WTC11 (cell line): ENCODE data around the gene ARG1. TPM values are rescaled to one million over a fixed set of nuclear protein-coding genes. Genes with fewer than 3 reads are reported as not detected.

Experiments used
- ARID4B ChIP-seq: sonication (generic); formaldehyde crosslinking; IDR thresholded peaks from 2 replicates; pipeline ENCODE4 v1.8.0; 2023; ENCODE audit warnings: missing genetic modification reagents, mild to moderate bottlenecking, borderline replicate concordance
- CBFB ChIP-seq: sonication (generic); formaldehyde crosslinking; IDR thresholded peaks from 2 replicates; pipeline ENCODE4 v1.8.1; 2022; ENCODE audit warnings: mild to moderate bottlenecking, low read depth, missing genetic modification reagents
- E2F1 ChIP-seq: sonication (generic); formaldehyde crosslinking; IDR thresholded peaks from 2 replicates; pipeline ENCODE4 v1.8.0; 2022; ENCODE audit warnings: mild to moderate bottlenecking, missing genetic modification reagents
- ERG ChIP-seq: fragments of 250-450 bp; sonication (Bioruptor Pico); IDR thresholded peaks from 2 replicates; pipeline ENCODE4 v1.8.0; 2021; ENCODE audit warnings: mild to moderate bottlenecking
- FOXK1 ChIP-seq: sonication (generic); formaldehyde crosslinking; IDR thresholded peaks from 2 replicates; pipeline ENCODE4 v1.8.0; 2022; ENCODE audit warnings: mild to moderate bottlenecking, moderate library complexity, missing genetic modification reagents
- FOXP1 ChIP-seq: sonication (generic); formaldehyde crosslinking; IDR thresholded peaks from 2 replicates; pipeline ENCODE4 v1.8.0; 2022; ENCODE audit warnings: missing genetic modification reagents, mild to moderate bottlenecking, moderate library complexity, borderline replicate concordance
- HMGXB4 ChIP-seq: sonication (generic); formaldehyde crosslinking; IDR thresholded peaks from 2 replicates; pipeline ENCODE4 v1.8.1; 2023; ENCODE audit warnings: mild to moderate bottlenecking, moderate library complexity, missing genetic modification reagents
- KAT7 ChIP-seq: sonication (generic); formaldehyde crosslinking; IDR thresholded peaks from 2 replicates; pipeline ENCODE4 v1.8.1; 2023; ENCODE audit warnings: missing genetic modification reagents, mild to moderate bottlenecking, borderline replicate concordance
- PRDM15 ChIP-seq: sonication (generic); formaldehyde crosslinking; IDR thresholded peaks from 2 replicates; pipeline ENCODE4 v1.8.0; 2022; ENCODE audit warnings: missing genetic modification reagents
- PREB ChIP-seq: sonication (generic); formaldehyde crosslinking; IDR thresholded peaks from 2 replicates; pipeline ENCODE4 v1.8.1; 2022; ENCODE audit warnings: mild to moderate bottlenecking, missing genetic modification reagents, moderate library complexity, borderline replicate concordance
- RELA ChIP-seq: sonication (generic); formaldehyde crosslinking; IDR thresholded peaks from 2 replicates; pipeline ENCODE4 v1.8.1; 2022; ENCODE audit warnings: missing genetic modification reagents, mild to moderate bottlenecking, borderline replicate concordance
- TCF7 ChIP-seq: sonication (generic); formaldehyde crosslinking; IDR thresholded peaks from 2 replicates; pipeline ENCODE4 v1.8.0; 2022; ENCODE audit warnings: mild to moderate bottlenecking, low read depth, missing genetic modification reagents, moderate library complexity
- ZBTB21 ChIP-seq: sonication (generic); formaldehyde crosslinking; IDR thresholded peaks from 2 replicates; pipeline ENCODE4 v1.8.1; 2023; ENCODE audit warnings: mild to moderate bottlenecking, missing genetic modification reagents, borderline replicate concordance
- ZNF121 ChIP-seq: sonication (generic); formaldehyde crosslinking; IDR thresholded peaks from 2 replicates; pipeline ENCODE4 v1.8.0; 2023; ENCODE audit warnings: missing genetic modification reagents
- ZNF317 ChIP-seq: sonication (generic); formaldehyde crosslinking; IDR thresholded peaks from 2 replicates; pipeline ENCODE4 v1.8.1; 2023; ENCODE audit warnings: low read depth, mild to moderate bottlenecking, moderate library complexity, missing genetic modification reagents, borderline replicate concordance
- ZNF532 ChIP-seq: fragments of 250-450 bp; sonication (Bioruptor Pico); IDR thresholded peaks from 2 replicates; pipeline ENCODE4 v1.9.0; 2021; ENCODE audit warnings: mild to moderate bottlenecking, borderline replicate concordance
- total RNA-seq: library from RNA; stranded (reverse); gene quantifications from 3 replicates; pipeline ENCODE4 v1.2.3, GENCODE V29; 2021

ARG1 gene
- total RNA-seq, 1 experiment from 2014 or later, result 0.15 TPM

GRCh38 chr6:131627724-131628682 is 55.0 kb downstream of the ARG1 start, which contains the start of gene MED23 (continued):
- TF ChIP-seq PRDM15 (CRISPR knock-in tag) (peak; percentile 54; the same call in 1 of the 2 replicates), RELA (CRISPR knock-in tag) (no peak), PREB (CRISPR knock-in tag) (0 out of 2 replicates have a peak, but pooled peaks have one; percentile 84), TCF7 (CRISPR knock-in tag) (no peak), HMGXB4 (CRISPR knock-in tag) (peak; percentile 97), E2F1 (CRISPR knock-in tag) (no peak), ZNF121 (CRISPR knock-in tag) (no peak), ARID4B (CRISPR knock-in tag) (peak; percentile 68; the same call in 1 of the 2 replicates), FOXK1 (CRISPR knock-in tag) (peak; percentile 90), KAT7 (peak; percentile 95), ZBTB21 (CRISPR knock-in tag) (peak; percentile 77), ERG (CRISPR knock-in tag) (peak; percentile 86; the same call in 1 of the 2 replicates), CBFB (CRISPR knock-in tag) (peak; percentile 98), ZNF532 (no peak), ZNF317 (CRISPR knock-in tag) (0 out of 2 replicates have a peak, but pooled peaks have one; percentile 56), FOXP1 (CRISPR knock-in tag) (peak; percentile 68; the same call in 1 of the 2 replicates)
